HL-60 (cell line): ENCODE measurements around the gene MRGPRF.
"Not testable (repeated sequence)": the region's sequence is repeated elsewhere in the genome, so short reads cannot be mapped to it uniquely, and the experiment has no call there.

Experiments
- DNase-seq, 2 experiments: peaks; one replicate each; pipeline ENCODE4 v3.0.0-alpha.2; 2010 to 2020; ENCODE audit warnings: low read depth in 1 of 2, low spot score in 1 of 2
- H3K27ac ChIP-seq: fragments of 250-450 bp; sonication (Bioruptor Pico); replicated peaks from 2 replicates; pipeline ENCODE4 v1.5.1; 2020; ENCODE audit warnings: mild to moderate bottlenecking, moderate library complexity
- H3K27me3 ChIP-seq: fragments of 250-450 bp; sonication (Bioruptor Pico); 2 replicates; pipeline ENCODE4 v1.5.1; 2021; ENCODE audit warnings: mild to moderate bottlenecking, moderate library complexity; ENCODE audit not compliant: insufficient read depth, poor library complexity, severe bottlenecking
- H3K4me3 ChIP-seq: replicated peaks from 2 replicates; pipeline ENCODE4 v1.5.1; 2011; ENCODE audit warnings: mild to moderate bottlenecking, control low read depth, low read length; ENCODE audit not compliant: insufficient read depth
- CTCF ChIP-seq: IDR thresholded peaks from one replicate; pipeline ENCODE4 v1.5.1; 2011; ENCODE audit warnings: low read length, control low read depth, inconsistent platforms; ENCODE audit not compliant: insufficient read depth
- GABPA ChIP-seq: IDR thresholded peaks from 2 replicates; pipeline ENCODE4 v1.6.1; 2012; ENCODE audit warnings: low read depth
- POLR2AphosphoS5 ChIP-seq: IDR thresholded peaks from 2 replicates; pipeline ENCODE4 v1.6.1; 2012; ENCODE audit warnings: low read depth
- SPI1 ChIP-seq: IDR thresholded peaks from 2 replicates; pipeline ENCODE4 v1.6.1; 2012; ENCODE audit warnings: low read depth, mild to moderate bottlenecking, borderline replicate concordance
- TF ChIP-seq, protein P1 (sequence below): IDR thresholded peaks from 2 replicates; pipeline ENCODE4 v1.6.1; 2012; ENCODE audit warnings: low read depth; ENCODE audit not compliant: insufficient replicate concordance

MRGPRF gene

GRCh38 chr11:69000391-69000790 is 12.7 kb downstream of the MRGPRF start:
- Histone ChIP-seq H3K27ac (no peak overlapping the region), H3K4me3 (no peak overlapping the region), H3K27me3 (no peaks in the 10 kb centered on the region)
- DNase-seq, result no peak
- no peak for TF ChIP-seq GABPA
- no peak for TF ChIP-seq POLR2AphosphoS5
- TF ChIP-seq, protein P1, sequence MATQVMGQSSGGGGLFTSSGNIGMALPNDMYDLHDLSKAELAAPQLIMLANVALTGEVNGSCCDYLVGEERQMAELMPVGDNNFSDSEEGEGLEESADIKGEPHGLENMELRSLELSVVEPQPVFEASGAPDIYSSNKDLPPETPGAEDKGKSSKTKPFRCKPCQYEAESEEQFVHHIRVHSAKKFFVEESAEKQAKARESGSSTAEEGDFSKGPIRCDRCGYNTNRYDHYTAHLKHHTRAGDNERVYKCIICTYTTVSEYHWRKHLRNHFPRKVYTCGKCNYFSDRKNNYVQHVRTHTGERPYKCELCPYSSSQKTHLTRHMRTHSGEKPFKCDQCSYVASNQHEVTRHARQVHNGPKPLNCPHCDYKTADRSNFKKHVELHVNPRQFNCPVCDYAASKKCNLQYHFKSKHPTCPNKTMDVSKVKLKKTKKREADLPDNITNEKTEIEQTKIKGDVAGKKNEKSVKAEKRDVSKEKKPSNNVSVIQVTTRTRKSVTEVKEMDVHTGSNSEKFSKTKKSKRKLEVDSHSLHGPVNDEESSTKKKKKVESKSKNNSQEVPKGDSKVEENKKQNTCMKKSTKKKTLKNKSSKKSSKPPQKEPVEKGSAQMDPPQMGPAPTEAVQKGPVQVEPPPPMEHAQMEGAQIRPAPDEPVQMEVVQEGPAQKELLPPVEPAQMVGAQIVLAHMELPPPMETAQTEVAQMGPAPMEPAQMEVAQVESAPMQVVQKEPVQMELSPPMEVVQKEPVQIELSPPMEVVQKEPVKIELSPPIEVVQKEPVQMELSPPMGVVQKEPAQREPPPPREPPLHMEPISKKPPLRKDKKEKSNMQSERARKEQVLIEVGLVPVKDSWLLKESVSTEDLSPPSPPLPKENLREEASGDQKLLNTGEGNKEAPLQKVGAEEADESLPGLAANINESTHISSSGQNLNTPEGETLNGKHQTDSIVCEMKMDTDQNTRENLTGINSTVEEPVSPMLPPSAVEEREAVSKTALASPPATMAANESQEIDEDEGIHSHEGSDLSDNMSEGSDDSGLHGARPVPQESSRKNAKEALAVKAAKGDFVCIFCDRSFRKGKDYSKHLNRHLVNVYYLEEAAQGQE, result no peak
- no peak for TF ChIP-seq CTCF
- TF ChIP-seq SPI1, result no peak

- DNase-seq, H3K4me3 ChIP-seq, H3K27me3 ChIP-seq, H3K27ac ChIP-seq: not testable (repeated sequence)
Measured at GRCh38 chr11:68999748-69000355, 13.2 kb downstream of the MRGPRF start.

DNA sequence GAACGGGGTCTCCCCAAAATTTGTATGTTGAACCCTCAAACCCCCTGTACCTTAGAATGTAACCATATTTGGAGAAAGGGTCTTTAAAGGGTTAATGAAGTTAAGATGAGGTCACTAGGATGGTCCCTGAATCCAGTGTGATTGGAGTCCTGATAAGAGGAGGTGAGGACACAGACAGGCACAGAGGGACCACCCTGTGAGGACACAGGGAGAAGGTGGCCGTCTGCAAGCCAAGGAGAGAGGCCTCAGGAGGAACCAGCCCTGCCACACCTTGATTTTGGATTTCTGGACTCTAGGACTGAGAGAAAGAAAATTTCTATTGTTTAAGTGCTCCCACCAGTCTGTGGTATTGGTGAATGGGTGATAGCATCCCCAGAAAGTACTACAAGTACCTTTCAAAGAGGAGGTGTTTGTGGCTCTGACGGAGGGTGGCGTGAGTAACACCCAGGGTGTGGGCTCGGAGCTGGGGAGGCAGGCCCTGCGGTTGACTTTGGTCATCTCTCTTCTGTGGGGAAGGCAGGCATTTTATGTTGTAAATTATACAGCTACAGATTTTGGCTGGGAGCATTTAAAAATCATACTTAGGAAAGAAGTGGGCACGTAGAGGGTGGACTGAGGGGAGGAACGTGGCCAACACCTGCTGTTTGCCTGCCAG is 13.8 kb downstream of the MRGPRF start:
- DNase-seq, result no peak
- H3K27me3 ChIP-seq, result no peaks in the 10 kb centered on the region
- TF ChIP-seq CTCF, result no peak
- TF ChIP-seq POLR2AphosphoS5, result no peak
- no peak for TF ChIP-seq SPI1
- TF ChIP-seq GABPA, result no peak
- TF ChIP-seq, protein P1, result no peak
- H3K4me3 ChIP-seq, result no peak overlapping the region
- H3K27ac ChIP-seq, result no peak overlapping the region

GRCh38 chr11:68998390-68998911 is 14.6 kb downstream of the MRGPRF start:
- H3K27ac ChIP-seq, result no peak overlapping the region
- no peak for TF ChIP-seq POLR2AphosphoS5
- TF ChIP-seq, protein P1, result no peak
- no peak for TF ChIP-seq SPI1
- TF ChIP-seq GABPA, result no peak
- TF ChIP-seq CTCF, result no peak
- no peak overlapping the region for H3K4me3 ChIP-seq
- DNase-seq, result no peak
- no peaks in the 10 kb centered on the region for H3K27me3 ChIP-seq
